GM10266 (cell line): Measurements from ENCODE around the gene CNTN1.

Experiments
- DNase-seq: peaks from one replicate; pipeline ENCODE4 v3.0.0; 2012; ENCODE audit errors: extremely low spot score
- CTCF ChIP-seq: IDR thresholded peaks from 2 replicates; pipeline ENCODE4 v1.5.1; 2012; ENCODE audit warnings: mild to moderate bottlenecking, low read depth; ENCODE audit not compliant: control insufficient read depth, insufficient read depth; ENCODE audit errors: missing control alignments

CNTN1 gene

GRCh38 chr12:40915172-40915571 is 222.9 kb downstream of the CNTN1 start:
- DNase-seq: no peak
- no peak for TF ChIP-seq CTCF

DNA sequence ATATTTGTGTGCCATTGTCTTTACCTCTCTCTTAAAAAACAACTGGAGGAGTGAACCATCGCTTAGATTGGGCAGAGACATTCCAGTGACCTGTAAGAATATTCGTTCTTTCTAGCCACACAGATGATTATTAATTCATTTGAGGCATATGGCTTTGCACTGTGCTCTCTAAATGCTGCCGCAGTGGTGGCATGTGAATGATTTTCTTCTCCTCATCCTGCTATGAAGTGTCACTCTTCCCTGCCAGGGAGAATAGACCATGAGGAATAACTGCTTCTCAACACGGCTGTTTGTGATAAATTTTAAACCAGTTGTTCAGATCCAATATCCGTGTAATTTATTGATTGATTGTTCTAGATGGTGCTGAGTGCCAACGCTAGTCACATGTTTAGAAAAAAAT is 225.3 kb downstream of the CNTN1 start:
- TF ChIP-seq CTCF: no peak
- no peak for DNase-seq

DNA sequence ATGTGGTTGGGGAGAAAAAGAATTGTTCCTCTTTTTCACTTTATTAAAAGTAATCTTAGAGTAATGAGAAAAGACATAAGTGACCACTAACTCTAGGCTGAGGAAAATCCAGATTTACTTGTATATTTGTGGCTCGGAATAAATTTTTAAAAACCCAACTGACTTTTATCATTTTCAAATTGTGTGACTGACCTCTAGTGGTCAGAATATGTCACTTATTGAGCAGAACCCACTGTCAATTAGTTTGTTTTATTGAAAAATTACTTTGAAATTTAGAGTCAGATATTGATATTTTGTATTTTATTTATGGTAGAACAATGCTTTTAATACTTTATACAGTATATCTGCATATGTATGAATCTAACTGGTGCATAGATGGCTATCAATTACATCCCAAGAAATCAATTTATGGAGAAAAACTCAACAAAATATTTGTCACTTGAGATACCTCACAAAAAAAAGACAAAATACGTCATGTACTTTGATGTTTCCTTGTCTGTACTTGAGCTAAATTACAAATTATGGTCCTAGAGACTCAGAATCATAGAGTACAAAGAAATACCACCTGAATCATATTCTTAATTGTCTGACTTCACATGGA is 229.4 kb downstream of the CNTN1 start:
- TF ChIP-seq CTCF: peak; percentile 56
- peak; percentile 11 for DNase-seq

GRCh38 chr12:40937891-40938290 is 245.7 kb downstream of the CNTN1 start:
- no peak for TF ChIP-seq CTCF
- DNase-seq: no peak

- DNase-seq: no peak
- no peak for TF ChIP-seq CTCF
Observed at GRCh38 chr12:40942326-40942725, 250.1 kb downstream of the CNTN1 start.

- TF ChIP-seq CTCF: no peak
- DNase-seq: no peak
Observed at GRCh38 chr12:40945772-40946171, 253.5 kb downstream of the CNTN1 start.

- TF ChIP-seq CTCF: peak; percentile 53
- DNase-seq: peak; percentile 4
Observed at GRCh38 chr12:40946612-40947194, 254.5 kb downstream of the CNTN1 start.
